ENCODE results near the gene SRA1.

DNA sequence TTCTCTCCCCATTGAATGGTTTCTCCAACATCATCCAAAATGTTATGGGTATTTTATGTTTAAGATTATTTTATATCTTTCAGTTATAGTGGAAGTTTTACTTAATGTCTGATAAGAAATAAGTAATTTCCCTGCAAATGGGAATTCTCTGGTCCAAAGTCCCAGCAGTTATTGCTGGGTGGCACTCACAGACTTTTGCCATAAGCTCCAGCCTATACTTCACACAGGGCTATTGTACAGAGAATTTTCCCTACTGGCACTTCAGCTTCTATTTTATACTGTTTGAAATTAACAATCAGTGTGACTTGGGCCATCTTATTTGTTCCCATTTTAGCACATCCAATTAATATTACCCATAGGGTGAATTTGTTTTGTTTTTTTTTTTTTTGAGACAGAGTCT is 42.8 kb upstream of the SRA1 start:
- TF ChIP-seq, protein P1, sequence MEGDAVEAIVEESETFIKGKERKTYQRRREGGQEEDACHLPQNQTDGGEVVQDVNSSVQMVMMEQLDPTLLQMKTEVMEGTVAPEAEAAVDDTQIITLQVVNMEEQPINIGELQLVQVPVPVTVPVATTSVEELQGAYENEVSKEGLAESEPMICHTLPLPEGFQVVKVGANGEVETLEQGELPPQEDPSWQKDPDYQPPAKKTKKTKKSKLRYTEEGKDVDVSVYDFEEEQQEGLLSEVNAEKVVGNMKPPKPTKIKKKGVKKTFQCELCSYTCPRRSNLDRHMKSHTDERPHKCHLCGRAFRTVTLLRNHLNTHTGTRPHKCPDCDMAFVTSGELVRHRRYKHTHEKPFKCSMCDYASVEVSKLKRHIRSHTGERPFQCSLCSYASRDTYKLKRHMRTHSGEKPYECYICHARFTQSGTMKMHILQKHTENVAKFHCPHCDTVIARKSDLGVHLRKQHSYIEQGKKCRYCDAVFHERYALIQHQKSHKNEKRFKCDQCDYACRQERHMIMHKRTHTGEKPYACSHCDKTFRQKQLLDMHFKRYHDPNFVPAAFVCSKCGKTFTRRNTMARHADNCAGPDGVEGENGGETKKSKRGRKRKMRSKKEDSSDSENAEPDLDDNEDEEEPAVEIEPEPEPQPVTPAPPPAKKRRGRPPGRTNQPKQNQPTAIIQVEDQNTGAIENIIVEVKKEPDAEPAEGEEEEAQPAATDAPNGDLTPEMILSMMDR (IDR thresholded peaks at IDR 0.05; ENCODE audit: insufficient read depth, low read depth, low read length): no peak
- TF ChIP-seq EZH2 (IDR thresholded peaks at IDR 0.05; ENCODE audit: insufficient read depth, low read length): no peak
